ENCODE data around the gene KAT2B.

KAT2B gene

DNA sequence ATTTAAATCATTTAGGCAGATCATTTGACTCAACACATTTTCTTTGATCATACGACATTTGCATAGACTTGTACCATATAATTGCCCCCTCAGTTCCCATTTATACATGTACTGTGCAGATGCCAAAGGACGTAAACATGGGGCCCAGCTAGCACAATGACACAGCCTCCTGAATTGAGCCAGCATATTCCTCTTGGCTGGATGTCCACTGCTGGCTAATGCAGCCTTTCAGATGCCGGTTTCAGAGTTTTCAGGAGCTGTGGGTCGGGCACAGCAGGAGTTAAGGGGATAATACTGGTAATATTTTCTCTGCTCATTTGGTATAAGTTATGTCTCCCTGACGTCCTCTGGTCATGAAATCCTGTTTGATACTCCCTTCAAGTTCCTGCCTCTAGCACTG is 39.4 kb downstream of the KAT2B start:
- H3K27me3 ChIP-seq: no peaks in the 10 kb centered on the region
- no peaks in the 10 kb centered on the region for H3K4me1 ChIP-seq (ENCODE audit: control insufficient read depth in 1 of 2, insufficient read depth in 1 of 2, low read depth in 1 of 2, low read length in 1 of 2)
- H3K9me3 ChIP-seq: no peaks in the 10 kb centered on the region
- no peak overlapping the region for H3K4me3 ChIP-seq (ENCODE audit: low read depth in 1 of 2, low read length in 1 of 2)
- peaks cover 17% of the 10 kb centered on the region for H3K36me3 ChIP-seq
- no peak overlapping the region for H3K27ac ChIP-seq
- TF ChIP-seq, protein P1, sequence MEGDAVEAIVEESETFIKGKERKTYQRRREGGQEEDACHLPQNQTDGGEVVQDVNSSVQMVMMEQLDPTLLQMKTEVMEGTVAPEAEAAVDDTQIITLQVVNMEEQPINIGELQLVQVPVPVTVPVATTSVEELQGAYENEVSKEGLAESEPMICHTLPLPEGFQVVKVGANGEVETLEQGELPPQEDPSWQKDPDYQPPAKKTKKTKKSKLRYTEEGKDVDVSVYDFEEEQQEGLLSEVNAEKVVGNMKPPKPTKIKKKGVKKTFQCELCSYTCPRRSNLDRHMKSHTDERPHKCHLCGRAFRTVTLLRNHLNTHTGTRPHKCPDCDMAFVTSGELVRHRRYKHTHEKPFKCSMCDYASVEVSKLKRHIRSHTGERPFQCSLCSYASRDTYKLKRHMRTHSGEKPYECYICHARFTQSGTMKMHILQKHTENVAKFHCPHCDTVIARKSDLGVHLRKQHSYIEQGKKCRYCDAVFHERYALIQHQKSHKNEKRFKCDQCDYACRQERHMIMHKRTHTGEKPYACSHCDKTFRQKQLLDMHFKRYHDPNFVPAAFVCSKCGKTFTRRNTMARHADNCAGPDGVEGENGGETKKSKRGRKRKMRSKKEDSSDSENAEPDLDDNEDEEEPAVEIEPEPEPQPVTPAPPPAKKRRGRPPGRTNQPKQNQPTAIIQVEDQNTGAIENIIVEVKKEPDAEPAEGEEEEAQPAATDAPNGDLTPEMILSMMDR (IDR thresholded peaks at IDR 0.05): no peak

GRCh38 chr3:20080956-20081554 is 40.8 kb downstream of the KAT2B start:
- TF ChIP-seq, protein P1 (IDR thresholded peaks at IDR 0.05): no peak

GRCh38 chr3:20083253-20083652 is 43.0 kb downstream of the KAT2B start:
- Histone ChIP-seq H3K9me3 (no peaks in the 10 kb centered on the region), H3K4me3 (ENCODE audit: low read depth in 1 of 2, low read length in 1 of 2) (no peak overlapping the region), H3K36me3 (peaks cover 25% of the 10 kb centered on the region), H3K27me3 (no peaks in the 10 kb centered on the region), H3K4me1 (ENCODE audit: control insufficient read depth in 1 of 2, insufficient read depth in 1 of 2, low read depth in 1 of 2, low read length in 1 of 2) (no peaks in the 10 kb centered on the region), H3K27ac (no peak overlapping the region)
- TF ChIP-seq, protein P1 (IDR thresholded peaks at IDR 0.05): no peak

More at GRCh38 chr3:20080956-20081554, 40.8 kb downstream of the KAT2B start:
- H3K36me3 ChIP-seq: peaks cover 20% of the 10 kb centered on the region
- no peak overlapping the region for H3K27ac ChIP-seq
- H3K27me3 ChIP-seq: no peaks in the 10 kb centered on the region
- H3K4me1 ChIP-seq (ENCODE audit: control insufficient read depth in 1 of 2, insufficient read depth in 1 of 2, low read depth in 1 of 2, low read length in 1 of 2): no peaks in the 10 kb centered on the region
- no peak overlapping the region for H3K4me3 ChIP-seq (ENCODE audit: low read depth in 1 of 2, low read length in 1 of 2)
- H3K9me3 ChIP-seq: no peaks in the 10 kb centered on the region

- Histone ChIP-seq H3K9me3 (no peaks in the 10 kb centered on the region), H3K27me3 (no peaks in the 10 kb centered on the region), H3K27ac (no peak overlapping the region), H3K4me3 (ENCODE audit: low read depth in 1 of 2, low read length in 1 of 2) (no peak overlapping the region), H3K36me3 (peaks cover 25% of the 10 kb centered on the region), H3K4me1 (ENCODE audit: control insufficient read depth in 1 of 2, insufficient read depth in 1 of 2, low read depth in 1 of 2, low read length in 1 of 2) (no peaks in the 10 kb centered on the region)
- TF ChIP-seq, protein P1 (IDR thresholded peaks at IDR 0.05): no peak
Observed at GRCh38 chr3:20083953-20084352, 43.7 kb downstream of the KAT2B start.

DNA sequence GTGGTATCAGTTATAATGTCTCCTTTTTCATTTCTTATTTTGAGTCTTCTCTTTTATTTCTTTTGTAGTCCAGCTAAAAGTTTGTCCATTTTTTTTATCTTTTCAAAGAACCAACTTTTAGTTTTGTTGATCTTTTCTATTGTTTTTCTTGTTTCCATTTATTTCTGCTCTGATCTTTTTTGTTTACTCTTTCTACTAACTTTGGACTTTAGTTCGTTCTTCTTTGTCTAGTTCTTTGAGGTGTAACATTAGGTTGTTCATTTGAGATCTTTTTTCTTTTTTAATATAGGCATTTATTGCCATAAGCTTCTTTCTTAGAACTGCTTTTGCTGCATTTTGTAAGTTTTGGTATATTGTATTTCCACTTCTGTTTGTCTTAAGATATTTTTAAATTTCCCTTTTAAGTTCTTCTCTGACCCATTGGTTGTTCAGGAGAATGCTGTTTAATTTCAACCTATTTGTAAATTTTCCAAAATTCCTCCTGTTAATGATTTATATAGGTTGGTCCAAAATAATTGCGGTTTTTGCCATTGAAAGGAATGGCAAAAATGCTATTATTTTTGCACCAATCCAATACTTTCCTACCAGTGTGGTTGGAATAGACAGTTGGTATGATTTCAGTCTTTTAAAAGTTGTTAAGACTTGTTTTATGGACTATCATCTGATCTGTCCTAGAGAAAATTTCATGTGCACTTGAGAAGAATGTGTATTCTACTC is 51.2 kb downstream of the KAT2B start:
- Histone ChIP-seq H3K4me3 (ENCODE audit: low read depth in 1 of 2, low read length in 1 of 2) (no peak overlapping the region), H3K4me1 (ENCODE audit: control insufficient read depth in 1 of 2, insufficient read depth in 1 of 2, low read depth in 1 of 2, low read length in 1 of 2) (no peaks in the 10 kb centered on the region), H3K36me3 (peaks cover 27% of the 10 kb centered on the region), H3K27ac (no peak overlapping the region), H3K9me3 (no peaks in the 10 kb centered on the region), H3K27me3 (no peaks in the 10 kb centered on the region)
- TF ChIP-seq, protein P1 (IDR thresholded peaks at IDR 0.05): no peak

Data from neutrophil (primary cell).